ENCODE data around the gene RPS27L.

DNA sequence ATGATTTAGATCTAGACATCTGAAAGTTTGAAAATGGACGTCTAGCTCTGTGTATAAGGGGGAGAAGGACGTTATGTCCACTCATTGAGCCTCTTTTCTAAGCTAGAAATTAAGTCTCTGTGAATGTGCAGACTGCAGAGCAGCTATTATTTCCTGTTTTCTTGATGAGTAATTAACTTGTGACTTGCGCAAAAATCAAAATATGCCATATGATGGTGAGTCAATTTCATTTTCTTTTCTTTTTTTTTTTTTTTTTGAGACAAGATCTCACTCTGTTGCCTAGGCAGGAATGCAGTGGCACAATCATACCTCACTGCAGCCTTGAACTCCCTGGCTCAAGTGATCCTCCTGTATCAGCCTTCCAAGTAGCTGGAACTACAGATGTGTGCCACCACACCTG, 21.5 kb downstream of the RPS27L start:
- TF ChIP-seq, protein P1, sequence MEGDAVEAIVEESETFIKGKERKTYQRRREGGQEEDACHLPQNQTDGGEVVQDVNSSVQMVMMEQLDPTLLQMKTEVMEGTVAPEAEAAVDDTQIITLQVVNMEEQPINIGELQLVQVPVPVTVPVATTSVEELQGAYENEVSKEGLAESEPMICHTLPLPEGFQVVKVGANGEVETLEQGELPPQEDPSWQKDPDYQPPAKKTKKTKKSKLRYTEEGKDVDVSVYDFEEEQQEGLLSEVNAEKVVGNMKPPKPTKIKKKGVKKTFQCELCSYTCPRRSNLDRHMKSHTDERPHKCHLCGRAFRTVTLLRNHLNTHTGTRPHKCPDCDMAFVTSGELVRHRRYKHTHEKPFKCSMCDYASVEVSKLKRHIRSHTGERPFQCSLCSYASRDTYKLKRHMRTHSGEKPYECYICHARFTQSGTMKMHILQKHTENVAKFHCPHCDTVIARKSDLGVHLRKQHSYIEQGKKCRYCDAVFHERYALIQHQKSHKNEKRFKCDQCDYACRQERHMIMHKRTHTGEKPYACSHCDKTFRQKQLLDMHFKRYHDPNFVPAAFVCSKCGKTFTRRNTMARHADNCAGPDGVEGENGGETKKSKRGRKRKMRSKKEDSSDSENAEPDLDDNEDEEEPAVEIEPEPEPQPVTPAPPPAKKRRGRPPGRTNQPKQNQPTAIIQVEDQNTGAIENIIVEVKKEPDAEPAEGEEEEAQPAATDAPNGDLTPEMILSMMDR (IDR thresholded peaks at IDR 0.05; ENCODE audit: low read depth, low read length), result no peak
- no peak for TF ChIP-seq EZH2phosphoT487 (IDR thresholded peaks at IDR 0.05; ENCODE audit: low read depth)
